Liver (tissue), 9 donors: ENCODE data around the gene UBE2D2. TPM values are rescaled to one million over a fixed set of nuclear protein-coding genes. Genes with fewer than 3 reads are reported as not detected.

Source experiments
- DNase-seq: peaks from one replicate; pipeline ENCODE4 v3.0.0-alpha.2; 2017; ENCODE audit warnings: low spot score
- H3K27ac ChIP-seq, 2 donors: one replicate each; pipeline ENCODE4 v1.7.0; 2013; ENCODE audit warnings: inconsistent platforms in 2 of 2, low read length in 2 of 2, control low read depth in 1 of 2, low read depth in 1 of 2, mild to moderate bottlenecking in 1 of 2
- H3K27me3 ChIP-seq, 4 donors: one replicate each; pipeline versions ENCODE4 v1.6.1 to v1.7.0; 2013; ENCODE audit warnings: low read length in 3 of 4, inconsistent platforms in 1 of 4, mild to moderate bottlenecking in 1 of 4, moderate library complexity in 1 of 4; ENCODE audit not compliant: control insufficient read depth in 4 of 4, insufficient read depth in 4 of 4
- H3K36me3 ChIP-seq, 4 donors: one replicate each; pipeline versions ENCODE4 v1.6.1 to v1.7.0; 2013; ENCODE audit warnings: low read length in 3 of 4, mild to moderate bottlenecking in 3 of 4, low read depth in 1 of 4, moderate library complexity in 1 of 4; ENCODE audit not compliant: control insufficient read depth in 4 of 4, insufficient read depth in 3 of 4
- H3K4me1 ChIP-seq, 4 donors: one replicate each; pipeline versions ENCODE4 v1.6.1 to v1.7.0; 2013; ENCODE audit warnings: low read length in 3 of 4, mild to moderate bottlenecking in 3 of 4, moderate library complexity in 1 of 4; ENCODE audit not compliant: control insufficient read depth in 4 of 4, insufficient read depth in 4 of 4
- H3K4me3 ChIP-seq, 3 donors: one replicate each; pipeline versions ENCODE4 v1.6.1 to v1.7.0; 2013; ENCODE audit warnings: low read length in 3 of 3, control low read depth in 1 of 3, low read depth in 1 of 3, mild to moderate bottlenecking in 1 of 3
- H3K9ac ChIP-seq, 2 donors: one replicate each; pipeline ENCODE4 v1.7.0; 2013; ENCODE audit warnings: low read length in 2 of 2, mild to moderate bottlenecking in 2 of 2, moderate library complexity in 2 of 2, control low read depth in 1 of 2, low read depth in 1 of 2
- H3K9me3 ChIP-seq, 4 donors: one replicate each; pipeline versions ENCODE4 v1.6.1 to v1.7.0; 2013; ENCODE audit warnings: low read length in 3 of 4; ENCODE audit not compliant: control insufficient read depth in 4 of 4
- ATF3 ChIP-seq: IDR thresholded peaks from 2 replicates; pipeline ENCODE4 v1.6.1; 2016; ENCODE audit warnings: antibody characterized with exemption
- EGR1 ChIP-seq, 2 donors: IDR thresholded peaks; 2 replicates each; pipeline ENCODE4 v1.6.1; 2016 to 2018; ENCODE audit warnings: antibody characterized with exemption in 2 of 2, low read depth in 2 of 2
- FOXA1 ChIP-seq: IDR thresholded peaks from 2 replicates; pipeline ENCODE4 v1.6.1; 2016; ENCODE audit warnings: antibody characterized with exemption
- GABPA ChIP-seq, 2 donors: IDR thresholded peaks in 1 of 2; conservative IDR thresholded peaks in 1 of 2; 2 replicates each; pipeline ENCODE4 v1.6.1; 2016; ENCODE audit warnings: antibody characterized with exemption in 2 of 2, mild to moderate bottlenecking in 1 of 2, moderate library complexity in 1 of 2
- HNF4A ChIP-seq, 2 donors: conservative IDR thresholded peaks; 2 replicates each; pipeline ENCODE4 v1.6.1; 2016; ENCODE audit warnings: antibody characterized with exemption in 2 of 2, mild to moderate bottlenecking in 2 of 2
- HNF4G ChIP-seq: IDR thresholded peaks from 2 replicates; pipeline ENCODE4 v1.6.1; 2016; ENCODE audit warnings: antibody characterized with exemption
- MAX ChIP-seq: IDR thresholded peaks from 2 replicates; pipeline ENCODE4 v1.6.1; 2016; ENCODE audit warnings: antibody characterized with exemption
- NR2F2 ChIP-seq: IDR thresholded peaks from 2 replicates; pipeline ENCODE4 v1.6.1; 2016; ENCODE audit warnings: antibody characterized with exemption
- RAD21 ChIP-seq, 2 donors: IDR thresholded peaks; 2 replicates each; pipeline ENCODE4 v1.6.1; 2016; ENCODE audit warnings: antibody characterized with exemption in 2 of 2, mild to moderate bottlenecking in 2 of 2
- RXRA ChIP-seq, 2 donors: IDR thresholded peaks; 2 replicates each; pipeline ENCODE4 v1.6.1; 2017 to 2018; ENCODE audit warnings: antibody characterized with exemption in 2 of 2, mild to moderate bottlenecking in 1 of 2
- TAF1 ChIP-seq: conservative IDR thresholded peaks from 2 replicates; pipeline ENCODE4 v1.6.1; 2016; ENCODE audit warnings: antibody characterized with exemption, mild to moderate bottlenecking
- YY1 ChIP-seq: IDR thresholded peaks from 2 replicates; pipeline ENCODE4 v1.6.1; 2016; ENCODE audit warnings: antibody characterized with exemption, mild to moderate bottlenecking
- WGBS: extraction: QIAGEN DNeasy Blood & Tissue Kit; methylation state at CpG from one replicate; pipeline ENCODE4 v1.1.7; 2013; 5-methylcytosine and 5-hydroxymethylcytosine counted together
- polyA plus RNA-seq, 2 donors: library from polyadenylated mRNA; stranded (reverse) in 1 of 2; unstranded in 1 of 2; fragments of 200-250 nt in 1 of 2; fragments of >200 nt in 1 of 2; fragmentation: Nextera tagmentation in 1 of 2; extraction: Ambion mirVana in 1 of 2; gene quantifications; one replicate each; pipeline versions ENCODE4 v1.2.1 to v1.2.3, GENCODE V29; 2013 to 2015
- total RNA-seq, 2 donors: library from RNA; depleted of rRNA; stranded (reverse); fragments of >200 nt; gene quantifications; one replicate each; pipeline ENCODE4 v1.2.3, GENCODE V29; 2014
- TF ChIP-seq, protein P1 (sequence below): IDR thresholded peaks from 2 replicates; pipeline ENCODE4 v1.6.1; 2016; ENCODE audit warnings: antibody characterized with exemption
- TF ChIP-seq, protein P2 (sequence below): IDR thresholded peaks from 2 replicates; pipeline ENCODE4 v1.6.1; 2016; ENCODE audit warnings: antibody characterized with exemption, mild to moderate bottlenecking
- donor health status: healthy.
- donor health status: healthy.
- donor health status: healthy.
- donor health status: healthy.
- donor health status: healthy.

UBE2D2 gene
- total and polyA plus RNA-seq, 4 donors: 17.0 to 53.6 (median 41.4) TPM

DNA sequence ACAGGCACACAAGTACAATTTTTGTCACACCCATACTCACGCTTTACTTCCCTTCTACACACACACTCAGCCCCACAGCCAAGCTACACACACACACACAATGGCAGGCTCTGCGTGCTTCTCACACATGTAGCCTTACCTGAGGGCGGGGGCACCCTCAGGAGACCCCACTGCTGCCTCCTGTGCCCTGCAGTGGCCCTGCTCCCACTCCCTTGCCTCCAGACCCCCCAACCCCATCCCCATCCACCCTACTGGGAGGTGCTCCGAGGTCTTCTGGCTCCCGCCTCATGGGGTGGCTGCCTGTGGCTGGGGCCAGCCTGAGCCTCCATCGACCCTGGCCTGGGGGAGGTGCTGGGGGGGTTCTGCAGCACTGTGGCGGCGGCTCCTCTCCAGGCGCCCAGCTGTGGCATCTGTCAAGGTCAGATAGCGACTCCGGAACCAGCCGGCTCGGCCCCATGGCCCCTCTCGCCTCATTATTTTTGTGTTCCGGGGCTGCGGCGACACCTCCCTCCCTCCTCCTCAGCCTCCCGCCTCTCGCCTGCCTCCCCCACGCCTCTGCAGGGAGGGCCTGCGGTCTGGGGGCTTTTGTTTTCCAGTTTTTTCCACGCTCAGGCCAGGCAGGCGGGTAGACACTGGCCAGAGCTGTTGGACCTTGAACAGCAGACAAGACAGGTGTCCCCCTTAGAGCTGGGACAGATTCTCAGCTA lies 108.7 kb downstream of the UBE2D2 start:
- no peaks in the 10 kb centered on the region for H3K36me3 ChIP-seq
- TF ChIP-seq HNF4A (conservative IDR thresholded peaks at IDR 0.05) (peak in 1 of 2 donors; percentile 11), MAX (no peak), NR2F2 (peak; percentile 34)
- WGBS: 34% methylated on average over 23 of the region's 23 CpGs
- H3K27ac ChIP-seq: peak overlapping the region; percentile 65 to 77
- peak overlapping the region in 2 of 3 donors; percentile 1 to 3 for H3K4me3 ChIP-seq
- no peaks in the 10 kb centered on the region for H3K27me3 ChIP-seq
- DNase-seq: peak; percentile 85
- no peak overlapping the region for H3K9ac ChIP-seq
- no peaks in the 10 kb centered on the region for H3K9me3 ChIP-seq
- peaks cover 57 to 95% (median 89%) of the 10 kb centered on the region in 4 donors for H3K4me1 ChIP-seq

DNA sequence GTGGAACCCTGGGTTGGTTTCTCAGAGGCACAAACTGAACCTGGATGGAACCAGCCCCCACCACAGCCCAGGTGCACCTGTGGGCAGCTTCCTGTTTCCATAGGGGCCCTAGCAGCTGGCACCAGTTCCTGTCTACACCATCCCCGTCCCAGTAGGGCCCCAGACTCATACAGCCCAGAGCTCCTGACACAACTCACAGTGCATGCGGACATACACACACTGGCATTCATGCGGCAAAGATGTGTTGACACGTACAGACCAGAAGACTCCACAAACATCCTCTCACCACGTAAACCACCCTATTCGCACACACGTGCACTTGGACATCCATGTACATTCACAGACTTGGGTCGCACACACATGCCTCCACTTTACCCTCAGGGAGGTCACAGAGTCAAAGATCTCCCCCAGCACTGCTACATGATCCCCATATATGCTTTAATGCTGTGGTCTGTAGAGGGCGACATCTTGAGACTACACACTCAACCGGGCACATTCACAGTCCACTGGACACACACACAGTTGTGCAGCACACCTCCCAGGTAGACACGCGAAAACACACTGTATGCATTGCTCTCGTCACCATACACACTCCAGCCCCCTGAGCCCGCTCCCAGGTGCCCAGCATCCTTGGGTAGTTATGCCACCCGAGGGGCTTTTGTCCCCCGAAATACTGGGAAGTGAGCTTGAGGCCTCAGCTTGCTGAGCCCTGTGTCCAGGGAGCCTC lies 109.4 kb downstream of the UBE2D2 start:
- Histone ChIP-seq H3K27me3 (no peaks in the 10 kb centered on the region), H3K9me3 (no peaks in the 10 kb centered on the region), H3K4me3 (no peak overlapping the region), H3K27ac (peak overlapping the region; percentile 43 to 77), H3K36me3 (no peaks in the 10 kb centered on the region), H3K4me1 (peaks cover 55 to 95% (median 90%) of the 10 kb centered on the region in 4 donors), H3K9ac (no peak overlapping the region)
- TF ChIP-seq TAF1 (no peak), ATF3 (no peak), MAX (no peak), FOXA1 (no peak), GABPA (IDR thresholded peaks at IDR 0.05 in 1 of 2, conservative IDR thresholded peaks at IDR 0.05 in 1 of 2) (no peak), EGR1 (IDR thresholded peaks at IDR 0.05; ENCODE audit: low read depth in 2 of 2) (no peak), RAD21 (IDR thresholded peaks at IDR 0.05) (no peak), RXRA (IDR thresholded peaks at IDR 0.05) (no peak), HNF4G (no peak), HNF4A (conservative IDR thresholded peaks at IDR 0.05) (no peak), YY1 (no peak)
- TF ChIP-seq, protein P1, sequence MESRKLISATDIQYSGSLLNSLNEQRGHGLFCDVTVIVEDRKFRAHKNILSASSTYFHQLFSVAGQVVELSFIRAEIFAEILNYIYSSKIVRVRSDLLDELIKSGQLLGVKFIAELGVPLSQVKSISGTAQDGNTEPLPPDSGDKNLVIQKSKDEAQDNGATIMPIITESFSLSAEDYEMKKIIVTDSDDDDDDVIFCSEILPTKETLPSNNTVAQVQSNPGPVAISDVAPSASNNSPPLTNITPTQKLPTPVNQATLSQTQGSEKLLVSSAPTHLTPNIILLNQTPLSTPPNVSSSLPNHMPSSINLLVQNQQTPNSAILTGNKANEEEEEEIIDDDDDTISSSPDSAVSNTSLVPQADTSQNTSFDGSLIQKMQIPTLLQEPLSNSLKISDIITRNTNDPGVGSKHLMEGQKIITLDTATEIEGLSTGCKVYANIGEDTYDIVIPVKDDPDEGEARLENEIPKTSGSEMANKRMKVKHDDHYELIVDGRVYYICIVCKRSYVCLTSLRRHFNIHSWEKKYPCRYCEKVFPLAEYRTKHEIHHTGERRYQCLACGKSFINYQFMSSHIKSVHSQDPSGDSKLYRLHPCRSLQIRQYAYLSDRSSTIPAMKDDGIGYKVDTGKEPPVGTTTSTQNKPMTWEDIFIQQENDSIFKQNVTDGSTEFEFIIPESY: no peak
- TF ChIP-seq, protein P2, sequence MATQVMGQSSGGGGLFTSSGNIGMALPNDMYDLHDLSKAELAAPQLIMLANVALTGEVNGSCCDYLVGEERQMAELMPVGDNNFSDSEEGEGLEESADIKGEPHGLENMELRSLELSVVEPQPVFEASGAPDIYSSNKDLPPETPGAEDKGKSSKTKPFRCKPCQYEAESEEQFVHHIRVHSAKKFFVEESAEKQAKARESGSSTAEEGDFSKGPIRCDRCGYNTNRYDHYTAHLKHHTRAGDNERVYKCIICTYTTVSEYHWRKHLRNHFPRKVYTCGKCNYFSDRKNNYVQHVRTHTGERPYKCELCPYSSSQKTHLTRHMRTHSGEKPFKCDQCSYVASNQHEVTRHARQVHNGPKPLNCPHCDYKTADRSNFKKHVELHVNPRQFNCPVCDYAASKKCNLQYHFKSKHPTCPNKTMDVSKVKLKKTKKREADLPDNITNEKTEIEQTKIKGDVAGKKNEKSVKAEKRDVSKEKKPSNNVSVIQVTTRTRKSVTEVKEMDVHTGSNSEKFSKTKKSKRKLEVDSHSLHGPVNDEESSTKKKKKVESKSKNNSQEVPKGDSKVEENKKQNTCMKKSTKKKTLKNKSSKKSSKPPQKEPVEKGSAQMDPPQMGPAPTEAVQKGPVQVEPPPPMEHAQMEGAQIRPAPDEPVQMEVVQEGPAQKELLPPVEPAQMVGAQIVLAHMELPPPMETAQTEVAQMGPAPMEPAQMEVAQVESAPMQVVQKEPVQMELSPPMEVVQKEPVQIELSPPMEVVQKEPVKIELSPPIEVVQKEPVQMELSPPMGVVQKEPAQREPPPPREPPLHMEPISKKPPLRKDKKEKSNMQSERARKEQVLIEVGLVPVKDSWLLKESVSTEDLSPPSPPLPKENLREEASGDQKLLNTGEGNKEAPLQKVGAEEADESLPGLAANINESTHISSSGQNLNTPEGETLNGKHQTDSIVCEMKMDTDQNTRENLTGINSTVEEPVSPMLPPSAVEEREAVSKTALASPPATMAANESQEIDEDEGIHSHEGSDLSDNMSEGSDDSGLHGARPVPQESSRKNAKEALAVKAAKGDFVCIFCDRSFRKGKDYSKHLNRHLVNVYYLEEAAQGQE: no peak
- no peak for DNase-seq
- 71% methylated on average over 16 of the region's 16 CpGs for WGBS
